ENCODE measurements around the gene ABCA2.

GRCh38 chr9:137026828-137027227 is 1.2 kb downstream of the ABCA2 start:
- TF ChIP-seq POLR2AphosphoS5 (IDR thresholded peaks at IDR 0.05) (no peak), CTCF (IDR thresholded peaks at IDR 0.05) (no peak)
